Measurements from ENCODE around the gene HES2.
A peak's percentile ranks its signal among the peaks of the same experiment; 100 is the strongest.
"Not testable (repeated sequence)": the region's sequence is repeated elsewhere in the genome, so short reads cannot be mapped to it uniquely, and the experiment has no call there.

The HES2 gene

DNA sequence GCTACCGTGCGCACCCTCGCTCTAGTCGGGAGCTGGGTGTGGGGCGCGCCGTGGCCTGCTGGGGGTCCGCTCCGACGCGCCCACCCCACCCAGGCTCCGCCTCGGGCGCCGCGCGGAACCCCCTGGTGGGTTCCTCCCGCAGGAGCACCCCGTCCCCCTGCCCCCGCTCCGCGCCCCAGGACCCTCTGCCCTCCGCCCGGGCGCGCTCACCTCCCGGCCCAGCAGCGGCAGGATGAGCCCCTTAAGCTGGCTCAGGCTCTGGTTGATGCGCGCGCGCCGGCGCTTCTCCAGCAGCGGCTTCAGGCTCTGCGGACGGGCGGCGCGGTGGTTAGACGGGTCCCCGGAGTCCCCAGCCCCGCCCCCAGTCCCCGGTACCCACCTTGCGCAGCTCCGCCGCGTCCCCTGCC lies 319 bp downstream of the HES2 start:
- no peak for DNase-seq

DNA sequence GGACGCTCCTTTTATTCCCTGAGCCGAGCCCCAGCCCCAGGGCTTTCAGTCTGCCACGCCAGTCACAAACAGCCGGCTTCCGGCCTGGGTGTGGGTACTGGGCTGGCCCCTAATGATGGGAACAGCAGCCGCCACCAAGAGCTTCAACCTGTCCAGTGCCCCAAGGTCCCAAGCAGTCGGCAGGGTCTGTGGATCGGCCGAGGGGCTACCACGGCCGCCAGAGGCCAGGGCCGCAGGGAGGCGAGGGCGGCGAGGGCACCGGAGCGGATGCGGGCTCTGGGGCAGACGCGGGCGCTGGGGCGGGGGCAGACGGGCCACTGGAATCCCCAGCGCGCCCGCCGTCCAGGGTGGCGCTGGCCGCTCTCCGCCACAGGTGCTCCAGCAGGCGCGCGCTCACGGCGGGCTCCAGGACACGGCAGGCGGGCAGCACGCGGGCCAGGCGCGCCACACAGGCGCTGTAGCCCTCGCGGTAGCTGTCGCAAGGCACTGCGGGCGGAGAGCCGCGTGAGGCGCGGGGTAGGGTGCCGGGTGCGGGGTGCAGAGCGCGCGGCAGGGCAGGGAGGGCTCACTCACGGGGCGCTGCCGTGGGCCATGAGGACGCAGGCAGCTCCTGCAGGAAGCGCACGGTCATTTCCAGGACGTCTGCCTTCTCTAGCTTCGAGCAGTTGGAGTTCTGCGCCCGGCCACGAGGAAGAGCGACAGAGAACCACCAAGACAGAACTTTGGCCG lies 887 bp downstream of the HES2 start:
- no peak for DNase-seq

DNA sequence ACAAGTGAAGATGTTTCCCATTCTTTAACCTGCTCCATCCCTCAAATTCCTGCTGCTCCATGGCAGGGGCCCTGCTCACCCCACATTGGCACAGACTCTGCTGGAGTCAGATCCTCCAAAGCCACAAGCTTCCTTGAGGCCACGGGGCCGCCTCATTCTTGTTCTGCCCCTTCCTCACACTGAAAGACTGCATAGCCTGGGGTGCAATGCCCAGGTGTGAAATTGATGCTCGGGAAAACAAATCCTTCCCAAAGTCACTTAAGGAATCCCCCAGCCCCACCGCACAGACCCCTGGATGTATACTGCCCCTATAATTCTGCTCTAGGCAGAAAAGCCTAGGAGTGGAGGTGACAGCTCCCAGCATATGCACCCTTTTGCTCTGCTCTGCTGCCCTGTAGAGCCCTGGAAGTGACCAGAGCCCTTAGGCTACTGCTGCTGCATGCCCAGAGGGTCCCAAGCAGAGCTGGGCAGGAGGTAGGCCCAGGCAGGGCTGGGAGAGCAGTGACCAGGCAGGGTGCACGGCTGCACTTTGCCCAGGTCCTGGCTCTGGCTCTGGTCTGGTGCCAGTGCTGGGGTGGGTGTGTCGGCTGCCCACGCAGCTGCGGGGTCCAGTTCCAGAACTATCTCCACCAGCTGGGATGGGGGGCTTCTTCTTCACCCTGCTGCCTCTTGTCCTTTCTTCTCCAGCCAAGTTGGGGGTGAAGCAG lies 1.6 kb downstream of the HES2 start:
- DNase-seq = no peak

DNA sequence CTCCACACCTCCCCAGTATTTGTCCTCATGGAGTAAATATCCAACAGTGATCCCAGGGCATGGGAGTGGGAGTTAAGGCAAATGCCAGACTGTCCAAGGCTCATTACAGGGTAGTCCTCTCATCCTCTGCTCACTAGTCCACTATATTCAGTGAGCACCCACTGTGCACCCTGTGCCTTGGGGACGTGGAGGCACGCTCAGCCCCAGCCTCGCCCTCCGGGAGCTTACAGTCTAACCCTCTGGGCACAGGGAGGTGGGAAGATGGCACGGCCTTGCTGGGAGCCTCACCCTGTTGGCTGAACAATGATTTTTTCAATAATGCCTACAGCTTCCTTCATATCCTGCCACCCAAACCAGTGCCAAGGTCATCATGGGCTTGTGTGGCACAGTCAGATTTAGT lies 2.8 kb downstream of the HES2 start:
- no peak for DNase-seq

DNA sequence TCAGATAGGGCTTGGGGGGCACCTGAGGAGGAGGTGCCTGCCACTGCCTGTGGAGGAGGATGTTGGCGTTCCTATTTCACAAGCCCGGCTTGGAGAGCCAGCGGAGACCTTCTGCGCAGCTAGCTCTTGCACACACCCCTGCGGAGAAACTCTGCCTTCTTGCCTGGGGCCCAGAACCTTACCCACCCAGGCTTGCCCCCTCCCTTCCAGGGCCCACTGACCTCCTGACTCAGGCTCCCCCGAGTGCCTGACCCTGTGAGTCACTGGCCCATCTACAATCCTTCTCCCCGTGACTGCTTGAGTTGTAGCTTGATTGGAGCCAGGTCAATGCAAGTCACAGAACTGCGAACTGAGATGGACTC lies 3.4 kb downstream of the HES2 start:
- no peak for DNase-seq

DNA sequence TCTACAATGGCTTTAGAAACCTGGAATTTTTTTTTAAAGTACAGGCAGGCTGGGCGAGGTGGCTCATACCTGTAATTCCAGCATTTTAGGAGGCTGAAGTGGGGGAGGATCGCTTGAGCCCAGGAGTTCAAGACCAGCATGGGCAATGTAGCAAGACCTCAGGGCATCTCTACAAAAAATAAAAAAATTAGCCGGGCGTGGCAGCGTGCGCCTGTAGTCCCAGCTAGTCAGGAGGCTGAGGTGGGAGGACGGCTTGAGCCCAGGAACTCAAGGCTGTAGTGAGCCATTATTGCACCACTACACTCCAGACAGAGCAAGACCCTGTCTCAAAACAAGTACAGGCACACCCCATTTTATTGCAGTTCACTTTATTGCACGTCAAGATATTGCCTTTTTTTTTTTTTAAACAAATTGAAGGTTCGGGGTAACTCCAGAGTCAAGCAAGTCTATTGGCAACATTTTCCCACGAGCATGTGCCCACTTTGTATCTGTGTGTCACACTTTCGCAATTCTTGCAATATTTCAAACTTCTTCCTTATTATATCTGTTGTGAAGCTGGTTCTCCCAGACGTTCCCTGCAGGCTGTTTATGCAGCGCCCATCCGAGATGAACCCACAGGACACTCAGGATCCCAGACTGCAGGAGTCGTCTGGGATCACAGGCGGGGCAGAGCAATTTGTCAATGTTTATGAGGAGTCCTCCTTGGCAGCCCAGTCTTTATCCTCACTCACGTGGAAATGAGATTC lies 4.7 kb downstream of the HES2 start:
- DNase-seq = no peak

DNA sequence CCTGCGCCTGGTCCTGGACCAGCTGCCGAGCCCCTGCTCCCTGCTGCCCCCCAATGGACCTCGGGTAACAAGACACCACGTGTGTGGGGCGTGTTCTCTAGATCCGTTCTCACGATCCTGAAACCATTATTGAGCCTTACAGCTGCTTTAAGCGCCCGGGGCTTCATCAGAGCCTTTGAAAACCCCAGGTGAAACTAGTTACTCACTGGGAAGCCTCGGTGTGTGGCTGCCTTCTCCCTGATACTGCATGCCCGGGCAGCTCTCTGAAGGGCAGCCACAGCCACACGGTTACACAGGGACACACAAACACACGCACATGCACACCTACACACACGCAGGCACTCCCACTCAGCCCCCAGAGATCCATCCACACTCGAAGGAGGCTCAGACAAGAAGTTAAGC lies 5.3 kb downstream of the HES2 start:
- DNase-seq = peak in 8 of 58 donors; percentile 4 to 25 (median 12)

DNA sequence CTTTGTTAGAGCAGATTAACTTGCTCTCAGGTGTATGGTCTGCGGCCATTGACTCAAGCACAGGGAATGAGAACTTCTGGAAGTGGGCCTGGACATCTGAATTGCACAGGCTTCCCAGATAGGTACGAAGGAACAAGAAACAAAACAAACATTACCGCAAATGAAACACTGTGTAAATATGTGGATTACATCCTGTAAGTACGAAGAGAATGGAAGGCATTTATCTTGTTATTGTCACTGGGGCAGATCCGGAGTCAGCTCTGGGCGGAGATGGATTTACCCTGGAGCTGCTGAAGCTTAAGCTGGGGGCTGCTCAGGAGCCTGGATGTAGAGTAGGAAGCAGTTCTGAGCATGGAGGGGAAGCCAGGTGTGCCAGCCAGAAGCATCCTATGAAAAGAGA lies 6.8 kb downstream of the HES2 start:
- no peak for DNase-seq

DNA sequence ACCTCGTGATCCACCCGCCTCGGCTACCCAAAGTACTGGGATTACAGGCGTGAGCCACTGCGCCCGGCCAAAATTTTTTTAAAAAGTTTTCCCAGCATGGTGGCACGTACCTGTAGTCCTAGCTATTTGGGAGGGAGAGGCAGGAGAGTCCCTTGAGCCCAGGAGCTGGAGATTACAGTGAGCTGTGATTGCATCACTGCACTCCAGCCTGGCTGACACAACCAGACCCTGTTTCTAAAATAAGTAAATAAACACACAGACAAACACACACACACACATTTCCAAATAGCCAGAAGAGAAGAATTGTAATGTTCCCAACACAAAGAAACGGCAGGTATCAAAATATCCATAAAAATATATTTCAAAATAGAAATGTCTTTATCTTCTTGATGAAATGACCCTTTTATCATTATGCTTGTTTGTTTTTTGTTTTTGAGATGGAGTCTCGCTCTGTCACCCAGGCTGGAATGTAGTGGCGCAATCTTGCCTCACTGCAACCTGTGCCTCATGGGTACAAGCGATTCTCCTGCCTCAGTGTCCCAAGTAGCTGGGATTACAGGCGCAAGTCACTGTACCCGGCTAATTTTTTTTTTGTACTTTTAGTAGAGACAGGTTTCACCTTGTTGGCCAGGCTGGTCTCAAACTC lies 9.3 kb downstream of the HES2 start:
- DNase-seq = no peak

DNA sequence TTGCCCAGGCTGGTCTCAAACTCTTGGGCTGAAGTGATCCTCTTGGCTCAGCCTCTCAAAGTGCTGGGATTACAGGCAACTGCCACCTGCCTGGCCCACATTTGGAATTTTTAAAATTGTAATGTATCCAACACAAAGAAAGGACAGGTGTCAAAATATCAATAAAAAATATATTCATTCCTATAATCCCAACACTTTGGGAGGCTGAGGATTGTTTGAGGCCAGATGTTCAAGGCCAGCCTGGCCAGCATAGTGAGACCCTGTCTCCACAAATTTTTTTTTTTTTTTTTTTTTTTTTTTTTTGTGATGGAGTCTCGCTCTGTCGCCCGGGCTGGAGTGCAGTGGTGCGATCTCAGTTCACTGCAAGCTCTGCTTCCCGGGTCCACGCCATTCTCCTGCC lies 10.0 kb downstream of the HES2 start:
- DNase-seq = no peak

DNA sequence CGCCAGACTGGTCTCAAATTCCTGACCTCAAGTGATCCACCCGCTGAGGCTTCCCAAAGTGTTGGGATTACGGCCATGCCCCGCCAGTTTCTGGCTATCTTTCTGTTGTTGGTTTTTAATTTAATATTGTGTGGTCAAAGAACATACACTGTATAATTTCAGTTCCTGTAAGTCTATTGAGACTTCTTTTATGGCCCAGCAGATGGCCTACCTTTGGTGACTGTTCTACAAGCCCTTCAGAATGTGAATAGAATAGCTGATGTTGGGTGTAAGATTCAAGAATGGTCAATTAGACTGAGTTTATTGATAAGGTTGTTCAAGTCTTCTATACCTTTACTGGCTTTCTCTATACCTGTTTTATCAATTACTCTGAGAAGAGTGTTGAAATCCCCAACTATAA lies 10.7 kb downstream of the HES2 start:
- no peak for DNase-seq

DNA sequence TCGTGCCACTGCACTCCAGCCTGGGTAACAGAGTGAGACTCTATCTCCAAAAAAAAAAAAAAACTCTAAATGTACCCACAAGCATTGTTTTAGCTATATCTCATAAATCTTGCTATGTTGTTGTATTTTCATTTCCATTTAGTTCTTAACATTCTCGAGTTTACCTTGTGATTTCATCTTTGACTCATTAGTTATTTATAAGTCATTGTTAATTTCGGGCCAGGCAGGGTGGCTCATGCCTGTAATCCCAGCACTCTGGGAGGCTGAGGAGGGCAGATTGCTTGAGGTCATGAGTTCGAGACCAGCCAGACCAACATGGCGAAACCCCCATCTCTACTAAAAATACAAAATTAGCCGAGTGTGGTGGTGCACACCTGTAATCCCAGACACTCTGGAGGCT lies 11.7 kb downstream of the HES2 start:
- DNase-seq = no peak

DNA sequence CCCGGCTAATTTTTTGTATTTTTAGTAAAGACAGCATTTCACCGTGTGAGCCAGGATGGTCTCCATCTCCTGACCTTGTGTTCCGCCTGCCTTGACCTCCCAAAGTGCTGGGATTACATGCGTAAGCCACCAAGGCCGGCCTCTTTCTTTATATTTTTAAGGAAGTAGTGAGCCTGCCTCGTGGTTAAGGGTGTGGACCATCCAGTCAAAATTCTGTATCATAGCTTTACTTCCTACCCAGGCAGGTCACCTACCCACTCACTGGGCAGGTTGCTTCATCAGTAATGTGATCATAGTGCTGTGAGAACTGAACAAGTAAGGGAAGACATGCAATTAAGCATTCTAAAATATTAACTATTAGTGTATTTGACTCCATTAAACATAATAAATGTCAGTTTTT lies 18.0 kb downstream of the HES2 start:
- no peak for DNase-seq

DNA sequence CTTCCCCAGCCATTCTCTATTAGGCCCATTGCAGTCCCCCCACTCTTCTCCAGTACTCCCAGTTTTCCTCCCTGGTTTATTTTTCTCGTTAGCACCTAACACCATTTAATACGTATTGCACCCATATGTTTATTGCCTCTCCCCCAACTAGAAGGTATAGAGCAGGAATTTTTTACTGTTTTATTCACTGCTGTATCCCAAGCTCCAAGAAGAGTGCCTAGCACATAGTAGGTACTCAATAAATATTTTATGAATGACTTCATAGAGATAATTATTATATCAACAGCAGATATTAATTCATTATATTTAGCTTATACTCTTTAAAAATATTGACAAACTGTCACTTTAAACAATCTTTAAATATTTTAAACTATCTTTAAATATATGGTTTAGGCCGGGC lies 20.4 kb downstream of the HES2 start:
- no peak for DNase-seq

DNA sequence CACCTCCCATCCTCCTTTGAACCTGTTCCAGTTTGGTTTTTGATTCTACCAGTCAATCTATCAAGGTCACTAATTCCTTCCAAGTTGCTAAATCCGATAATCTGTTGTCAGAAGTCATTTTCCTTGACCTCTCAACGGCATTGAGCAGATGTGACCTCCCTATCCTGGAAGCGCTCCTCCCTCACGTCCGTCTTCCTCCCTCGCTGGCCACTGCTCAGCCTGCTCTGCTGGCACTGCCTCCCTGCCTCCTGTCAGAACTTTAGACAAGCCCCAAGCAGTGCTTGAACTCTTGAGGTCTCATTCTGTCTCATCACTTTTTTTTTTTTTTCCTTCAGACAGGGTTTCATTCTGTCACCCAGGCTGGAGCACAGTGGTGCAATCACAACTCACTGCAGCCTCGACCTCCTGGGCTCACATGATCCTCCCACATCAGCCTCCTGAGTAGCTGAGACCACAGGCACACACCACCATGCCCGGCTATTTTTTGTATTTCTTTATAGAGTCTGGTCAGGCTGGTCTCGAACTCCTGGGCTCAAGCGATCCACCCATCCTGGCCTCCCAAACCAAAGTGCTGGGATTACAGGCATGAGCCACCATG lies 21.8 kb downstream of the HES2 start:
- DNase-seq = no peak

DNA sequence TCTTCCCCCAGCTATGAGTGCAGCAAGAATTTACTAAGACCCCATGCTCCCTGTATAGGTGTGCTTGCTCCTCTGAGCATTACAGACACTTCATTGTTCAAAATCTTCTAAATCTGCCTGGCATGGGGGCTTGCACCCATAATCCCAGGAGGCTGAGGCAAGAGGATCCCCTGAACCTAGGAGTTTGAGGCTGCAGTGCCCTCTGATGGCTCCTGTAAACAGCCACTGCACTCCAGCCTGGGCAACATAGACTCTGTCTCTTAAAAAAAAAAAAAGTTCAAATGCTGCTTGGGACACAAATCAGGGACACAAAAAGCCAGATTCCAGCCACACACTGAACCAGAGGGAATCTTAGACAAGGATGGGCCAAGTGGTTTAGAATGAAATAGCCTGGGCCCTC lies 22.7 kb downstream of the HES2 start:
- no peak for DNase-seq

DNA sequence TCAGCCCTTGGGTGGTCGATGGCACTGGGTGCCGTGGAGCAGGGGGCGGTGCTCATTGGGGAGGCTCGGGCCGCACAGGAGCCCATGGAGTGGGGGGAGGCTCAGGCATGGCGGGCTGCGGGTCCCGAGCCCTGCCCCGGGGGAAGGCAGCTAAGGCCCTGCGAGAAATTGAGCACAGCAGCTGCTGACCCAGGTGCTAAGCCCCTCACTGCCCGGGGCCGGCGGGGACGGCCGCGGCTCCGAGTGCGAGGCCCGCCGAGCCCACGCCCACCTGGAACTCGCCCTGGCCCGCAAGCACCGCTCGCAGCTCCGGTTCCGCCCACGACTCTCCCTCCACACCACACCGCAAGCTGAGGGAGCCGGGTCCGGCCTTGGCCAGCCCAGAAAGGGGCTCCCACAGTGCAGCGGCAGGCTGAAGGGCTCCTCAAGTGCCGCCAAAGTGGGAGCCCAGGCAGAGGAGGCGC lies 23.9 kb downstream of the HES2 start:
- not testable (repeated sequence) for DNase-seq

DNA sequence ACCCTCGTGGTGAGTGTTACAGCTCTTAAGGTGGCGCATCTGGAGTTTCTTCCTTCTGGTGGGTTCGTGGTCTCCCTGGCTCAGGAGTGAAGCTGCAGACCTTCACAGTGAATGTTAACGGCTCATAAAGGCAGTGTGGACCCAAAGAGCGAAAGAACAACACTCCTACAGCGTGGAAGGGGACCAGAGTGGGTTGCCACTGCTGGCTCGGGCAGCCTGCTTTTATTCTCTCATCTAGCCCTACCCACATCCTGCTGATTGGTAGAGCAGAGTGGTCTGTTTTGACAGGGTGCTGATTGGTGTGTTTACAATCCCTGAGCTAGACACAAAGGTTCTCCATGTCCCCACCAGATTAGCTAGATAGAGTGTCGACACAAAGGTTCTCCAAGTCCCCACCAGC lies 24.6 kb downstream of the HES2 start:
- DNase-seq = not testable (repeated sequence)

DNA sequence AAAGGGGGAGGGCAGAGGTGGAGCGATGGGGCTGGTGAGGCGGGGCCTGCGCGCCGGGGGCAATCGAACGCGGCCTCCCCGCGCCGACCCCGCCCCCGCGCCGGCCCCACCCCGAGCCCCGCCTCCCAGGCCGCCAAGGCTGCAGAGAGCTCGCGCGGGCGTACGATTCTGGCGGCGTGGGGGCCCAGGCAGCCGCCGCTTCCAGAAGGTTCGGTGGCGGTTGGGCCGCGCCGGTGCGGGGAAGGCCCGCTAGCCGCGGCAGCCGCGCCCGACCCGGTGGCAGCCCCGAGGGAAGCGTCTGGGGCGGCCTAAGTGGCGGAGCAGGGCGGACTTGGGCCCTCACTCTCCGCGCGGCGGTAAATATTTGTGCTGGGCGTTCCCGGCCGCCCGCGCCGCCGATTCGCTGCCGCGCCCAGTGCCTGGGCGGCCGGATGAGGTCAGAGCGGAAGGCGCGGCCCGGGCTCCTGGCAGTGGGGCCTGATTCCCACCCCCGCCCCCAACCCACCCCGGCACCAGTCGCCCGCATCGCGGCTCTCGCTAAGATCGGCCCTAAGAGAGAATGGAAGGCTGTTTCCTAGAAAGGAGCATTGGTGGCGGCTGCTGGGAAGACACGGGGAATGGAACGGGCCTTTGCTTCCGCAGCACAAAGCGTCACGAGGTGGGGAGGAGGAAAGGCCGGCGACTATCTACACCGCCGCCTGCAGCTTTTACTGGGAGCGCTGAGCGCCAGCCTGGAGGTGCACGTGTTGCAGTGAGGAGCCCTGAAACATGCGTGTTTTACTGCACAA lies 26.1 kb downstream of the HES2 start, which contains the start of gene ACOT7:
Gene ACOT7 (minus strand): TSS at position 368 of the 788 bp plus-strand sequence. CDS start 368 bp downstream, outside the sequence.
- peak; percentile 33 to 96 (median 88) for DNase-seq

DNA sequence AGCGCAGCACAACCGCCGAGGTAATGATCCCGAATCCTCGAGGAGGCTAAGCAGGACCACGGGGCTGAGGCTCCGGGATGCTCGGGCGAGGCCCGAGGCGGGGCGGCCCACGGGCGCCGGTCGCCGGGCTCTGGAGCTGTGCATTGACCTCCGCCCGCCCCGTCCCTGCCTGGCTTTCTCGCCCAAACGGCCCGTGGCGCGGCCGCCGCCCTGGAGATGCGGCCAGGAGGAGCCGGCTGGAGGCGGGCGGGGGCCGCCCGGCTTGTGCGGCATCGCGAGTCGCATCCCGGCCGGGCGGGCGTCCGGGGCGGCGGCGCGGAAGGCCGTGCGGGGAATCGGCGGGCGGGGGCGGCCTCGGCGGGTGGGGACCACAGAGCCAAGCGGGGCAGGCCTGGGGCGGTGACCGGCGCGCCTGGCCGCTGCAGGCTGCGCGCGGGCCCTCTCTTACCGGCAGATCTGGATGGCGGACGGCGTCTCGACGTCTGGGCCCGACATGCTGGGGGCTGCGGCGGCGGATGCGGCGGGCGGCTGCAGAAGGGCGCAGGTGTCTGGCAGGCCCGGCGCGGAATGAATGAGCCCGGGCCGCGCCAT lies 26.8 kb downstream of the HES2 start:
- peak in 1 of 58 donors; percentile 54 for DNase-seq
